Thoracic aorta (tissue), 2 donors: ENCODE results near the gene NARS2. TPM values are rescaled to one million over a fixed set of nuclear protein-coding genes. Genes with fewer than 3 reads are reported as not detected.

Source experiments
- ATAC-seq: fragments of 150-250 bp; one replicate; pipeline ENCODE4 v1.8.0; 2017; ENCODE audit warnings: low read depth; ENCODE audit not compliant: insufficient number of reproducible peaks, low FRiP score
- DNase-seq: peaks from one replicate; pipeline ENCODE4 v3.0.0-alpha.2; 2020; ENCODE audit warnings: low spot score
- H3K27ac ChIP-seq, 2 donors: fragments of 200-600 bp; sonication (generic); 1 replicate in 1 of 2; 2 replicates in 1 of 2; pipeline ENCODE4 v1.5.1; 2016; ENCODE audit warnings: mild to moderate bottlenecking in 2 of 2, moderate library complexity in 2 of 2
- H3K27me3 ChIP-seq: fragments of 200-600 bp; sonication (generic); replicated peaks from 2 replicates; pipeline ENCODE4 v1.6.0; 2016; ENCODE audit warnings: mild to moderate bottlenecking; ENCODE audit not compliant: insufficient read depth
- H3K36me3 ChIP-seq: fragments of 200-600 bp; sonication (generic); one replicate; pipeline ENCODE4 v1.5.1; 2016
- H3K4me1 ChIP-seq, 2 donors: fragments of 200-600 bp; sonication (generic); 1 replicate in 1 of 2; 2 replicates in 1 of 2; pipeline versions ENCODE4 v1.5.1 to v1.6.0; 2016; ENCODE audit warnings: low read depth in 2 of 2, mild to moderate bottlenecking in 1 of 2; ENCODE audit not compliant: control insufficient read depth in 1 of 2
- H3K4me3 ChIP-seq: fragments of 200-600 bp; sonication (generic); 2 replicates; pipeline ENCODE4 v1.5.1; 2016; ENCODE audit warnings: mild to moderate bottlenecking
- H3K9me3 ChIP-seq: fragments of 200-600 bp; sonication (generic); 2 replicates; pipeline ENCODE4 v1.5.1; 2016
- CTCF ChIP-seq: fragments of 200-600 bp; sonication (generic); IDR thresholded peaks from one replicate; pipeline ENCODE4 v1.5.1; 2019; ENCODE audit warnings: antibody characterized with exemption
- total RNA-seq, 2 donors: library from RNA; depleted of rRNA; stranded (reverse); fragments of >200 nt; gene quantifications; one replicate each; pipeline versions ENCODE4 v1.1.0 to v1.2.3, GENCODE V29; 2016

Gene NARS2
- total RNA-seq: 1 to 10 TPM; 5.6 to 9.2 TPM

- ATAC-seq (peak; percentile 97), DNase-seq (peak; percentile 98)
- H3K9me3 ChIP-seq: no peaks in the 10 kb centered on the region
- H3K4me3 ChIP-seq: peak within 1 kb of the TSS; percentile 75
- H3K27ac ChIP-seq: peak within 1 kb of the TSS; percentile 75 to 80
- no peaks in the 10 kb centered on the region for H3K36me3 ChIP-seq
- H3K4me1 ChIP-seq: peaks cover 12 to 17% of the 10 kb centered on the region in 2 donors
- no peaks in the 10 kb centered on the region for H3K27me3 ChIP-seq
- no peak for TF ChIP-seq CTCF
These were observed at the start of gene NARS2 for GRCh38 chr11:78574386-78575381. Gene NARS2, minus strand, starts transcription at chr11:78574864. Its CDS starts 376 bp downstream, at chr11:78574488.

- H3K4me3 ChIP-seq: no peak overlapping the region
- H3K27me3 ChIP-seq: no peaks in the 10 kb centered on the region
- no peak for ATAC-seq
- H3K36me3 ChIP-seq: no peaks in the 10 kb centered on the region
- peaks cover 12% of the 10 kb centered on the region for H3K9me3 ChIP-seq
- no peak for DNase-seq
- H3K4me1 ChIP-seq: no peaks in the 10 kb centered on the region
- TF ChIP-seq CTCF: no peak
- no peak overlapping the region for H3K27ac ChIP-seq
These were observed 48.0 kb upstream of the NARS2 start for GRCh38 chr11:78622666-78623065.

- no peak for ATAC-seq
These were observed 45.5 kb upstream of the NARS2 start for GRCh38 chr11:78620159-78620558.

GRCh38 chr11:78615724-78616123 is 41.1 kb upstream of the NARS2 start:
- ATAC-seq: no peak
- Histone ChIP-seq H3K36me3 (no peaks in the 10 kb centered on the region), H3K4me3 (no peak overlapping the region), H3K27me3 (no peaks in the 10 kb centered on the region), H3K27ac (no peak overlapping the region), H3K4me1 (no peaks in the 10 kb centered on the region), H3K9me3 (peaks cover 9% of the 10 kb centered on the region)
- DNase-seq: no peak
- no peak for TF ChIP-seq CTCF

More at GRCh38 chr11:78620159-78620558, 45.5 kb upstream of the NARS2 start:
- DNase-seq: no peak
- no peak overlapping the region for H3K27ac ChIP-seq
- no peaks in the 10 kb centered on the region for H3K27me3 ChIP-seq
- no peaks in the 10 kb centered on the region for H3K36me3 ChIP-seq
- H3K4me3 ChIP-seq: no peak overlapping the region
- no peaks in the 10 kb centered on the region for H3K4me1 ChIP-seq
- no peak for TF ChIP-seq CTCF
- peaks cover 12% of the 10 kb centered on the region for H3K9me3 ChIP-seq

GRCh38 chr11:78613378-78613813 is 38.7 kb upstream of the NARS2 start:
- H3K4me3 ChIP-seq: no peak overlapping the region
- no peak for TF ChIP-seq CTCF
- no peak for ATAC-seq

More at GRCh38 chr11:78613378-78613813, 38.7 kb upstream of the NARS2 start:
- no peak for DNase-seq
- Histone ChIP-seq H3K36me3 (no peaks in the 10 kb centered on the region), H3K27me3 (no peaks in the 10 kb centered on the region), H3K27ac (no peak overlapping the region), H3K9me3 (no peaks in the 10 kb centered on the region), H3K4me1 (no peaks in the 10 kb centered on the region)
